ENCODE data around the gene NFIA. TPM values are rescaled to one million over a fixed set of nuclear protein-coding genes. Genes with fewer than 3 reads are reported as not detected.
A peak's percentile ranks its signal among the peaks of the same experiment; 100 is the strongest.

The NFIA gene
- polyA plus RNA-seq, 4 donors, result 1.6 to 9.7 (median 4.9) TPM

DNA sequence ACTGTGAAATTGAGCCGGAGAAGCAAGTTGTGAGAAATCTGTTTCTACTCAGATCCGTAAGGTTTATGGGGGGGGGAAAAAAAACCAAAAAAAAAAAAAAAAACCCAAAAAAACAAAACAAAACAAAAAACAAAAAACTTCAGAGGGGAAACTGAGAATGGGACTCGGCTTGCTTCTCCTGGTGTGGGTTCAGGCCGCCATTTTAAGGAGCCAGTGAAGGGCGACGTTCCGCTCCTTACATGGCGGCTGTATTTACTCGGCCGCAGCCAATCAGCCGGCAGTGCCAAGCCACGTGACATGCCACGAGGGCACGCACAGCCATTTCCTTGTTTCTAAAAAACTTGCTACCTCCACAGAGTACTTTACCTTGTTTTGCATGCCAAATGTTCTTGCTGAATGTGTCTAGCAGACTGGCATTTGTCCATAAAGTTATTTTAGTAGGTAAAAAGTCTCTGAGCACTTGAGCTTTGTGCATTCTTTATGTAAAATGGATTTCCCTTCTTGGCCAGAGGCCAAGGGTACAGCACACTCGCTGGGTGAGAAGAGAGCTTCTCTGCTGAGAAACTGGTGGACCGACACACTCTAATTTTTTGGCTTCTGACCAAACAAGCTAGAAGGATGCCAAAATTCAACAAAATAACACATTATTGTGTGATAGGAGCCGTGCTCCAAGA, 101.8 kb downstream of the NFIA start:
- Histone ChIP-seq H3K36me3 (ENCODE audit: control insufficient read depth in 3 of 3, insufficient read depth in 2 of 3, low read depth in 1 of 3, low read length in 3 of 3) (peaks cover 0 to 3% (median 0%) of the 10 kb centered on the region in 3 donors), H3K27ac (ENCODE audit: low read depth in 1 of 3, low read length in 2 of 3) (peak overlapping the region in 2 of 3 donors; percentile 67 to 74), H3K4me1 (ENCODE audit: control insufficient read depth in 3 of 3, insufficient read depth in 2 of 3, low read depth in 1 of 3, low read length in 2 of 3) (peaks cover 0 to 7% (median 3%) of the 10 kb centered on the region in 3 donors), H3K27me3 (ENCODE audit: control insufficient read depth in 3 of 3, insufficient read depth in 3 of 3, low read length in 3 of 3) (no peaks in the 10 kb centered on the region), H3K9me3 (ENCODE audit: control insufficient read depth in 2 of 2, insufficient read depth in 1 of 2, low read depth in 1 of 2, low read length in 1 of 2) (no peaks in the 10 kb centered on the region), H3K4me3 (ENCODE audit: low read depth in 1 of 3, low read length in 3 of 3) (peak overlapping the region in 1 of 3 donors; percentile 29)
- FAIRE-seq, result no peak
- WGBS, 3 donors, result 44 to 72% (median 68%) methylated on average over 17 of the region's 17 CpGs
- DNase-seq, result peak; percentile 29 to 63

- DNase-seq, result no peak
- H3K4me1 ChIP-seq (ENCODE audit: control insufficient read depth in 3 of 3, insufficient read depth in 2 of 3, low read depth in 1 of 3, low read length in 2 of 3), result peaks cover 0 to 7% (median 3%) of the 10 kb centered on the region in 3 donors
- peak overlapping the region in 1 of 3 donors; percentile 29 for H3K4me3 ChIP-seq (ENCODE audit: low read depth in 1 of 3, low read length in 3 of 3)
- peaks cover 0 to 3% (median 0%) of the 10 kb centered on the region in 3 donors for H3K36me3 ChIP-seq (ENCODE audit: control insufficient read depth in 3 of 3, insufficient read depth in 2 of 3, low read depth in 1 of 3, low read length in 3 of 3)
- FAIRE-seq, result no peak
- peak overlapping the region in 2 of 3 donors; percentile 67 to 69 for H3K27ac ChIP-seq (ENCODE audit: low read depth in 1 of 3, low read length in 2 of 3)
- no peaks in the 10 kb centered on the region for H3K27me3 ChIP-seq (ENCODE audit: control insufficient read depth in 3 of 3, insufficient read depth in 3 of 3, low read length in 3 of 3)
- WGBS, 3 donors, result 25 to 55% (median 41%) methylated on average over 3 of the region's 3 CpGs
- no peaks in the 10 kb centered on the region for H3K9me3 ChIP-seq (ENCODE audit: control insufficient read depth in 2 of 2, insufficient read depth in 1 of 2, low read depth in 1 of 2, low read length in 1 of 2)
Observed at GRCh38 chr1:61184714-61185106, 102.3 kb downstream of the NFIA start.

DNA sequence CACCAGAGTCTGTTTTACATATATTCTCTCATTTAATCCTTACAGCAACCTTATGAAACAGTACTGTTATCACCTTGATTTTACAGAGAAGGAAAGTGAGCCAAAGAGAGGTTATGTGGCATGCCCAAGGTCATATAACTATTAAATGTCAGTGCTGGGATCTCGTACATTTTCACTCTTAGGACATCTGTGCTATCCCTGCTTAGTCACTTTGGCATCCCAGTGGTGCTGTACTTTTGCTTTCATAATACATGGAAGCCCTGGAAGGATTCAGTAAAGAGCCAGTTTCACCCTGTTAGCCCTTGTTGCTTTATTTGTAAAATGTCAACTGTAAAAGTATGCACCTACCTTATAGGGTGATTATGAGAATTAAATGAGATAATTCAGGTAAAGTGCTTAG, 104.4 kb downstream of the NFIA start:
- Histone ChIP-seq H3K4me1 (ENCODE audit: control insufficient read depth in 3 of 3, insufficient read depth in 2 of 3, low read depth in 1 of 3, low read length in 2 of 3) (peaks cover 0 to 7% (median 3%) of the 10 kb centered on the region in 3 donors), H3K9me3 (ENCODE audit: control insufficient read depth in 2 of 2, insufficient read depth in 1 of 2, low read depth in 1 of 2, low read length in 1 of 2) (no peaks in the 10 kb centered on the region), H3K4me3 (ENCODE audit: low read depth in 1 of 3, low read length in 3 of 3) (no peak overlapping the region), H3K27me3 (ENCODE audit: control insufficient read depth in 3 of 3, insufficient read depth in 3 of 3, low read length in 3 of 3) (no peaks in the 10 kb centered on the region), H3K36me3 (ENCODE audit: control insufficient read depth in 3 of 3, insufficient read depth in 2 of 3, low read depth in 1 of 3, low read length in 3 of 3) (peaks cover 0 to 3% (median 0%) of the 10 kb centered on the region in 3 donors), H3K27ac (ENCODE audit: low read depth in 1 of 3, low read length in 2 of 3) (peak overlapping the region in 1 of 3 donors; percentile 32)
- FAIRE-seq (no peak), DNase-seq (no peak)
- 48 to 76% (median 76%) methylated on average over 1 of the region's 1 CpG for WGBS, 3 donors

DNA sequence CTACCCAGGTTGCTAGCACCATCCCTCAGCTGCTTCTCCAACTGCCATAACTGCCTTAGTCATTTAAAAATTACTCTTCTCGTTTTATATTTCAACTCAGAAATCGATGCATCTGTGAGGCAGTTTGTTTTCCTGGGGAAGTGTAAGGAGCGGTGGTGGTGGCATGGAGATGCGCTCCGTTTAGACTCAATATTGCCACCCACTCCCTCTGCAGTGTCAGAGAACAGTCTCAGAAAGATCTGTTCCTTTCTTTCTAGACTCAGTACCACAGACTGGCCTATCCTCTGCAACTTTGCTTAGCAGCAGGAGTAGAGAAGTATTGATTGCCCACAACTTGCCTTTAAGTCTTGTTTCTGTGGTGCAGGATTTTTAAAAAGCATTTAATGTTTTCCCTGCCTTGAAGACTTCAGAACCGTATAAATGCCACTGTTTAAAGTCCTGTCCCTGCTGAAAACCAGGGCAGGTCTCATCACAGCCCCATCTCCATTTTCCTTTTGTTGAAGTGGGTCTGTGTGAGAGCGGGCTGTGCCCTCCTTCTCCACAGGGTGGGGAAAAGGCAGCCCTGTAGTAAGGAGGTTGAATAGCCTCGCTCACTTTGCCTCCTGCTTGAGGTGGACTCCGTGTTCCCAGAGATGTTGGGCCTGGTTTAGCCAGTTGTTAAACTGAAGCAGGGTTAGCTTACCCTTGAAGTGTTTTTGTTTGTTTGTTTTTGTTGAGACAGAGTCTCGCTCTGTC, 105.2 kb downstream of the NFIA start:
- Histone ChIP-seq H3K4me3 (ENCODE audit: low read depth in 1 of 3, low read length in 3 of 3) (no peak overlapping the region), H3K9me3 (ENCODE audit: control insufficient read depth in 2 of 2, insufficient read depth in 1 of 2, low read depth in 1 of 2, low read length in 1 of 2) (no peaks in the 10 kb centered on the region), H3K27ac (ENCODE audit: low read depth in 1 of 3, low read length in 2 of 3) (peak overlapping the region in 1 of 3 donors; percentile 12), H3K36me3 (ENCODE audit: control insufficient read depth in 3 of 3, insufficient read depth in 2 of 3, low read depth in 1 of 3, low read length in 3 of 3) (peaks cover 0 to 3% (median 0%) of the 10 kb centered on the region in 3 donors), H3K4me1 (ENCODE audit: control insufficient read depth in 3 of 3, insufficient read depth in 2 of 3, low read depth in 1 of 3, low read length in 2 of 3) (peaks cover 0 to 7% (median 3%) of the 10 kb centered on the region in 3 donors), H3K27me3 (ENCODE audit: control insufficient read depth in 3 of 3, insufficient read depth in 3 of 3, low read length in 3 of 3) (no peaks in the 10 kb centered on the region)
- DNase-seq (no peak), FAIRE-seq (no peak)
- 86 to 90% (median 88%) methylated on average over 10 of the region's 10 CpGs for WGBS, 3 donors

DNA sequence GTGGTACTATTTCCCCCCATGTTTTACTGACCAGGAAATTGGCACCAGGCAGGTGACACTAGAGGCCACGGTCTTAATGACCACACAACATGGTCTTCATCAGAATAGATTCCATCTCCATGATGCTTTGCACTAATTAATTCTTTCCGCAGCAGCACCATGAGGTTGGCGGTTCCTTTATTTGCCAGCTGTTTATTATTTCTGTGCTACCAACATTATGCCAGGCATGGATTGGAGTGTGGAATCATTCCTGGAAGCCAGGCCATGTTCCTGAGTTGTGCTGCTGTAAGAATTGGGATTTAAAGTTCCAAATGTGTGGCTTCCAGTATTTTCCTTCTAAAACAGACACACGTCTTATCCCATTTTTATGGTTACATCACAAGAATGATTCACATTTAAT, 107.8 kb downstream of the NFIA start:
- peaks cover 0 to 7% (median 2%) of the 10 kb centered on the region in 3 donors for H3K4me1 ChIP-seq (ENCODE audit: control insufficient read depth in 3 of 3, insufficient read depth in 2 of 3, low read depth in 1 of 3, low read length in 2 of 3)
- H3K4me3 ChIP-seq (ENCODE audit: low read depth in 1 of 3, low read length in 3 of 3), result no peak overlapping the region
- FAIRE-seq (no peak), DNase-seq (no peak)
- H3K27me3 ChIP-seq (ENCODE audit: control insufficient read depth in 3 of 3, insufficient read depth in 3 of 3, low read length in 3 of 3), result no peaks in the 10 kb centered on the region
- H3K27ac ChIP-seq (ENCODE audit: low read depth in 1 of 3, low read length in 2 of 3), result no peak overlapping the region
- WGBS, 3 donors, result 86 to 92% (median 89%) methylated on average over 4 of the region's 4 CpGs
- peaks cover 0 to 3% (median 0%) of the 10 kb centered on the region in 3 donors for H3K36me3 ChIP-seq (ENCODE audit: control insufficient read depth in 3 of 3, insufficient read depth in 2 of 3, low read depth in 1 of 3, low read length in 3 of 3)
- no peaks in the 10 kb centered on the region for H3K9me3 ChIP-seq (ENCODE audit: control insufficient read depth in 2 of 2, insufficient read depth in 1 of 2, low read depth in 1 of 2, low read length in 1 of 2)

DNA sequence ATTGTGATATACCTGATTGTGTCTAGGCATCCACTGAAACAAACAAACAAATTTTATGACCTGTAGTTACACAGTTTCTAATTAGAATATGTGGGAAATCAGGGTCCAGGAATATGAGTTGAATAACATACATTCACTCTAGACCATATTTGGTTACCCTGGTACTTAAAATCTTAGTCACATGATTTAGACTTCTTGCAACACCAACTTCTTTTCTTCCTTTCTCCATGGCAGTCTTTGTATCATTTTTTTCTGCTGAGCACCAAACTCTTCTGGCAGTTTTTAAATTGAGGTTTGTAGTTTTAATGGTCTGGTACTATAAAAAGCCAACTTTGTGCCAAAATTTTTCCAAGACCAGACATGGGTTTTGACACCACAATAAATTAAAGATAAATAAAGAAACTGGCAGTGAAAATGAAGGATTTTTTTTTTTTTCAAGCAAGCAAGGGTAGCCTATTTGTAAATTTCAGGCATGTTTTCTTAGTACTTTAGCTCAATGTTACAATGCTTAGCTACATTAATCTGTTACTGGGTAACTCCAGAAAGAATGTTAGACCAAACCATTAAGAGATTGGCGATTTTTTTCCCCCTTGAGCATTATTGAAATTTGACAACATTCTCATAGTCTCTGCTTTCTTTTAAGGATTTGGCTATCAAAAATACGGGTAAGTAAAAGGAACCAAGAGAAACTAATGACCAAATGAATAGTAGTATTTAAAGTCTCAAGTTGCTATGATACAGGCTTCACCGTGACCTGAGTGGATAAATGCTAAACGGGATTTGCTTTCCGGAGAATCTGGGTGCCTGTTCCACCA, 108.5 kb downstream of the NFIA start:
- DNase-seq, result no peak

DNA sequence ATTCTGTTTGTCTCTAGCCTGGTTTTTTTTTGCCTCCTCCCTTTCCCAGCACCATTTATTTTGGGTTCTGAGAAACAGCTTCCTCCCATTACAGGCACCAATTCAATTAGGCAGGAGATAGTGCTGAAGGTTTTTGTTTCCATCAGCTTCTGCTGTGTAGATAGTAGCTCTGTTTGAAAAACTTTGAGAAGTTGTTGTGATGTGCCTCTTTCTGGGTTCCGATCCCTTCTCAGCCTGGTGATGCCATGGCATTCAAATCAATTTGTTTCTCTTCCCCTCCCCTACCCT, 109.0 kb downstream of the NFIA start:
- Histone ChIP-seq H3K36me3 (ENCODE audit: control insufficient read depth in 3 of 3, insufficient read depth in 2 of 3, low read depth in 1 of 3, low read length in 3 of 3) (peaks cover 0 to 3% (median 0%) of the 10 kb centered on the region in 3 donors), H3K27me3 (ENCODE audit: control insufficient read depth in 3 of 3, insufficient read depth in 3 of 3, low read length in 3 of 3) (no peaks in the 10 kb centered on the region), H3K9me3 (ENCODE audit: control insufficient read depth in 2 of 2, insufficient read depth in 1 of 2, low read depth in 1 of 2, low read length in 1 of 2) (no peaks in the 10 kb centered on the region), H3K27ac (ENCODE audit: low read depth in 1 of 3, low read length in 2 of 3) (no peak overlapping the region), H3K4me3 (ENCODE audit: low read depth in 1 of 3, low read length in 3 of 3) (no peak overlapping the region), H3K4me1 (ENCODE audit: control insufficient read depth in 3 of 3, insufficient read depth in 2 of 3, low read depth in 1 of 3, low read length in 2 of 3) (peaks cover 0 to 7% (median 2%) of the 10 kb centered on the region in 3 donors)
- WGBS, 3 donors, result 96 to 100% (median 98%) methylated on average over 1 of the region's 1 CpG
- FAIRE-seq (no peak), DNase-seq (no peak)

More for the DNA sequence above, 108.5 kb downstream of the NFIA start:
- Histone ChIP-seq H3K9me3 (ENCODE audit: control insufficient read depth in 2 of 2, insufficient read depth in 1 of 2, low read depth in 1 of 2, low read length in 1 of 2) (no peaks in the 10 kb centered on the region), H3K36me3 (ENCODE audit: control insufficient read depth in 3 of 3, insufficient read depth in 2 of 3, low read depth in 1 of 3, low read length in 3 of 3) (peaks cover 0 to 3% (median 0%) of the 10 kb centered on the region in 3 donors), H3K4me1 (ENCODE audit: control insufficient read depth in 3 of 3, insufficient read depth in 2 of 3, low read depth in 1 of 3, low read length in 2 of 3) (peaks cover 0 to 7% (median 2%) of the 10 kb centered on the region in 3 donors), H3K27ac (ENCODE audit: low read depth in 1 of 3, low read length in 2 of 3) (no peak overlapping the region), H3K4me3 (ENCODE audit: low read depth in 1 of 3, low read length in 3 of 3) (no peak overlapping the region), H3K27me3 (ENCODE audit: control insufficient read depth in 3 of 3, insufficient read depth in 3 of 3, low read length in 3 of 3) (no peaks in the 10 kb centered on the region)
- FAIRE-seq, result no peak
- 75 to 91% (median 89%) methylated on average over 5 of the region's 5 CpGs for WGBS, 3 donors

DNA sequence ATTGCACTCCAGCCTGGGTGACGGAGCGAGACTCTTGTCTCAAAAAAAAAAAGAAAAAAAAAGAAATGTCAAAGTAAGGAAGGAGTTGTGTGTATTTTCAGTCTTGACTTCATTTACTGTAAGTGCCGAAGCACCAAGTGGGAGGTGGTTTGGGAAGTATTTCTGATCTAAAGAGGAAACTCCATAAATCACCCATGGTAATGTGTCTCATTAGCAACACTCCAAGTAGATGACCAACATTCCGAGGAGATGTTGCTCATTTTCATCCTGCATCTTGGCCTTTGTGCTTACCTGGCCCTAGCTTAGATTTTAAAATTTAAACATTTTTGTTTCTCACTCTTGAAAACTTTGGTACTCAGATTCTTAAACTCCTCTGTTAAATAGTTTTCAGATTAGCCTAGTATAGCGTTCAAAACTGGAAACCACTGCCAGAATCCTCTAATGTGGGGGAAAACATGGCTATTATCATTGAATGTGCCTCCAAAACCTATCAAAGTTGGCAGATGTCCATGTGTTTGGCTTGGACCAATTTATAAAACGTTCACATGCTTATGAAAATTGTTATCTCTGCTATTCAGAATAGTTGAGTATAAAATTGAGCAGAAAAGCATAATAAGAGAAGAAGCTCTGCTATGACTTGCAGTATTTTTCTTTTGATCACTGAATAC, 110.4 kb downstream of the NFIA start:
- no peak overlapping the region for H3K4me3 ChIP-seq (ENCODE audit: low read depth in 1 of 3, low read length in 3 of 3)
- H3K27ac ChIP-seq (ENCODE audit: low read depth in 1 of 3, low read length in 2 of 3), result no peak overlapping the region
- H3K4me1 ChIP-seq (ENCODE audit: control insufficient read depth in 3 of 3, insufficient read depth in 2 of 3, low read depth in 1 of 3, low read length in 2 of 3), result peaks cover 0 to 2% (median 0%) of the 10 kb centered on the region in 3 donors
- no peak for FAIRE-seq
- WGBS, 3 donors, result 65 to 71% (median 67%) methylated on average over 6 of the region's 6 CpGs
- DNase-seq, result no peak
- no peaks in the 10 kb centered on the region for H3K9me3 ChIP-seq (ENCODE audit: control insufficient read depth in 2 of 2, insufficient read depth in 1 of 2, low read depth in 1 of 2, low read length in 1 of 2)
- peaks cover 0 to under 1% (median 0%) of the 10 kb centered on the region in 3 donors for H3K36me3 ChIP-seq (ENCODE audit: control insufficient read depth in 3 of 3, insufficient read depth in 2 of 3, low read depth in 1 of 3, low read length in 3 of 3)
- H3K27me3 ChIP-seq (ENCODE audit: control insufficient read depth in 3 of 3, insufficient read depth in 3 of 3, low read length in 3 of 3), result no peaks in the 10 kb centered on the region

All from small intestine (tissue), 7 donors.